PFSK-1 (cell line): ENCODE data around the gene ATP8A1.

Source experiments
- FOXP2 ChIP-seq: optimal IDR thresholded peaks from 2 replicates; pipeline ENCODE3; 2011; ENCODE audit warnings: borderline replicate concordance, control low read depth, inconsistent platforms; ENCODE audit not compliant: insufficient read depth; ENCODE audit errors: extremely low read length, extremely low read depth
- POLR2AphosphoS5 ChIP-seq: IDR thresholded peaks from 2 replicates; pipeline ENCODE4 v1.6.1; 2012; ENCODE audit warnings: low read depth, mild to moderate bottlenecking, control low read depth, low read length, moderate library complexity
- SIN3A ChIP-seq: IDR thresholded peaks from 2 replicates; pipeline ENCODE4 v1.6.1; 2012; ENCODE audit warnings: mild to moderate bottlenecking, low read length, moderate library complexity, borderline replicate concordance; ENCODE audit not compliant: insufficient read depth
- TAF1 ChIP-seq: IDR thresholded peaks from 2 replicates; pipeline ENCODE4 v1.6.1; 2012; ENCODE audit warnings: low read length, control low read depth, borderline replicate concordance; ENCODE audit not compliant: insufficient read depth
- TF ChIP-seq, protein P1 (sequence below), 2 experiments: IDR thresholded peaks; 2 replicates each; pipeline versions ENCODE4 v1.6.1 to v1.8.0; 2011 to 2012; ENCODE audit warnings: low read depth in 2 of 2, low read length in 2 of 2, control low read depth in 1 of 2, inconsistent platforms in 1 of 2, mild to moderate bottlenecking in 1 of 2, moderate library complexity in 1 of 2; ENCODE audit not compliant: insufficient read depth in 1 of 2

The ATP8A1 gene

DNA sequence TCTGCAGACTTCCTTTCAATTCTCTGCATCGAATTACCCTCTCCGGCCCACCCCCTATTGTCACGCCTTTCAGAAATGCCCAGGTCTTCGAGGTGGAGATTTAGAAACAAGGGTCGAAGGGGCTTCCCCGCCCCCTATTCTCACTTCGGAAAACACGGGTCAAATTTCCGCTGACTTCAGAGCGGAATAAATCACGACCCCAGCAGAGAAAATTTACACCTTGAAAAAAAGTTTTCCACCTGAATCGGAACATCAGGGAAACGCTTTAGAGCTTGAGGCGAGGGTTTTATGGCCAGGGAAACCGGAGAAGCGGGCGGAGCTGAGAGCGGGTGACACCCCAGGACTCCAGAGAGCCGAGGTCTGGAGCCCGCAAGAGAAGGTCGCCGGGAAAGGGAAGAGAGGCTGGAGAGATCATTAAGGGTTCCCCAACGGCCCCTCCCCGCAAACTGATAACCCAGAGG lies 258.0 kb downstream of the ATP8A1 start:
- TF ChIP-seq POLR2AphosphoS5 = peak; percentile 44; the same call in 1 of the 2 replicates
- 0 out of 2 replicates have a peak, but pooled peaks have one; percentile 3 for TF ChIP-seq SIN3A
- peak; percentile 11; the same call in 1 of the 2 replicates for TF ChIP-seq TAF1
- TF ChIP-seq, protein P1, sequence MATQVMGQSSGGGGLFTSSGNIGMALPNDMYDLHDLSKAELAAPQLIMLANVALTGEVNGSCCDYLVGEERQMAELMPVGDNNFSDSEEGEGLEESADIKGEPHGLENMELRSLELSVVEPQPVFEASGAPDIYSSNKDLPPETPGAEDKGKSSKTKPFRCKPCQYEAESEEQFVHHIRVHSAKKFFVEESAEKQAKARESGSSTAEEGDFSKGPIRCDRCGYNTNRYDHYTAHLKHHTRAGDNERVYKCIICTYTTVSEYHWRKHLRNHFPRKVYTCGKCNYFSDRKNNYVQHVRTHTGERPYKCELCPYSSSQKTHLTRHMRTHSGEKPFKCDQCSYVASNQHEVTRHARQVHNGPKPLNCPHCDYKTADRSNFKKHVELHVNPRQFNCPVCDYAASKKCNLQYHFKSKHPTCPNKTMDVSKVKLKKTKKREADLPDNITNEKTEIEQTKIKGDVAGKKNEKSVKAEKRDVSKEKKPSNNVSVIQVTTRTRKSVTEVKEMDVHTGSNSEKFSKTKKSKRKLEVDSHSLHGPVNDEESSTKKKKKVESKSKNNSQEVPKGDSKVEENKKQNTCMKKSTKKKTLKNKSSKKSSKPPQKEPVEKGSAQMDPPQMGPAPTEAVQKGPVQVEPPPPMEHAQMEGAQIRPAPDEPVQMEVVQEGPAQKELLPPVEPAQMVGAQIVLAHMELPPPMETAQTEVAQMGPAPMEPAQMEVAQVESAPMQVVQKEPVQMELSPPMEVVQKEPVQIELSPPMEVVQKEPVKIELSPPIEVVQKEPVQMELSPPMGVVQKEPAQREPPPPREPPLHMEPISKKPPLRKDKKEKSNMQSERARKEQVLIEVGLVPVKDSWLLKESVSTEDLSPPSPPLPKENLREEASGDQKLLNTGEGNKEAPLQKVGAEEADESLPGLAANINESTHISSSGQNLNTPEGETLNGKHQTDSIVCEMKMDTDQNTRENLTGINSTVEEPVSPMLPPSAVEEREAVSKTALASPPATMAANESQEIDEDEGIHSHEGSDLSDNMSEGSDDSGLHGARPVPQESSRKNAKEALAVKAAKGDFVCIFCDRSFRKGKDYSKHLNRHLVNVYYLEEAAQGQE (IDR thresholded peaks at IDR 0.05; ENCODE audit: insufficient read depth in 1 of 2, low read depth in 2 of 2, low read length in 2 of 2) = no peak

DNA sequence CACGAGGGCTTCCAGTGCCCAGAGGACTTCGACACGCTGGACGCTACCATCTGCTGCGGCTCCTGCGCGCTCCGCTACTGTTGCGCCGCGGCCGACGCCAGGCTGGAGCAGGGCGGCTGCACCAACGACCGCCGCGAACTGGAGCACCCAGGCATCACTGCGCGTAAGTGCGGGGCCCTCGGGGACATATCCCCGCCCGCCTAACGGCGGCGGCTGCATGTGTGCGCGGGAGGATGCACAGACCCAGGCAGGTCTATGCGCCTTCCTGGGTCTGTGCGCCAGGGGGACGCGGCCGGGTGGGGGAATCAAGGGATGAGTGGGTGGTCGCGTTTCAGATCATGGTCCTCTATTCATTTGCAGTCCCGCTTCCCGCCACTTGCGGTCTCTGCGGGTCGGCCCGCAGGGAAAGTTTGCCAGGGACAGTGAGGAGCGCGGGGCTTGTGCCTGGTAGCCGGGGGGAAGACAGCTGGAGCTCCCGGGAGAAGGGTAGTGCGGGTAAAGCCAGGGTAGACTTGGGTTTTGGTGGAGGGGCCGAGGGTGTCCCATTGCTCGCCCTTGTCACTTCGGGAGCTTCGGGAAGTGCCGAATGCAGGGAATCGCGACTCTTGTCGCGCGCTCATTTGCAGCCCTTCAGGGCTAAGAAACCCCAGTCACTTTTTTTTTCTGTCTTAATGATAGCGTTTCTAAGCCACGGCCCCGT lies 258.6 kb downstream of the ATP8A1 start:
- TF ChIP-seq POLR2AphosphoS5 (no peak; the same call in 1 of the 2 replicates), FOXP2 (no peak), TAF1 (peak; percentile 35; the same call in 1 of the 2 replicates), SIN3A (peak; percentile 49; the same call in 1 of the 2 replicates)
- TF ChIP-seq, protein P1 (IDR thresholded peaks at IDR 0.05; ENCODE audit: insufficient read depth in 1 of 2, low read depth in 2 of 2, low read length in 2 of 2) = no peak

DNA sequence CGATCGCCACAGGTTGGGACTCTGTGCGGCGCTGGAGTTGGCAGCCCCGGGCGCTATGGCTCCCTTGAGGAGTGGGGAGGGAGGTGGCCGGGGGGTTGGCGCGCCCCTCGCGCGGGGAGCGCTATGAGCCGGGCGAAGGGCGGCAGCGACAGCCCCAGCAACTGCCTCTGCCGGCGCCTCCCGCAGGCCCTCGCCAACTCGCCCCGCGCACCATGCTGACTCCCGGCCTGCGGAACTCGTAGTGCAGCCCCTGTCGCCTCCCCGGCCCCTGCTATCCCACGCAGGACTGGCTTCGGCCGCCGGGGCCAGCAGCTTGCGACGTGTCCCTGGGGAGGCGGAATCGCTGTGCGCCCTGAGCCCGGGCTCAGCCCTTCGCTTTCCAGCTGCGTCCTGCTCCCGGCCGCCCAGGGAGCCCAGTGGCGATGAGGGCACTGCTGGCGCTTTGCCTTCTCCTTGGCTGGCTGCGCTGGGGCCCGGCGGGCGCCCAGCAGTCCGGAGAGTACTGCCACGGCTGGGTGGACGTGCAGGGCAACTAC lies 259.2 kb downstream of the ATP8A1 start:
- TF ChIP-seq, protein P1 (IDR thresholded peaks at IDR 0.05; ENCODE audit: insufficient read depth in 1 of 2, low read depth in 2 of 2, low read length in 2 of 2) = no peak
- no peak for TF ChIP-seq TAF1
- TF ChIP-seq POLR2AphosphoS5 = no peak
- TF ChIP-seq FOXP2 = no peak
- no peak for TF ChIP-seq SIN3A

DNA sequence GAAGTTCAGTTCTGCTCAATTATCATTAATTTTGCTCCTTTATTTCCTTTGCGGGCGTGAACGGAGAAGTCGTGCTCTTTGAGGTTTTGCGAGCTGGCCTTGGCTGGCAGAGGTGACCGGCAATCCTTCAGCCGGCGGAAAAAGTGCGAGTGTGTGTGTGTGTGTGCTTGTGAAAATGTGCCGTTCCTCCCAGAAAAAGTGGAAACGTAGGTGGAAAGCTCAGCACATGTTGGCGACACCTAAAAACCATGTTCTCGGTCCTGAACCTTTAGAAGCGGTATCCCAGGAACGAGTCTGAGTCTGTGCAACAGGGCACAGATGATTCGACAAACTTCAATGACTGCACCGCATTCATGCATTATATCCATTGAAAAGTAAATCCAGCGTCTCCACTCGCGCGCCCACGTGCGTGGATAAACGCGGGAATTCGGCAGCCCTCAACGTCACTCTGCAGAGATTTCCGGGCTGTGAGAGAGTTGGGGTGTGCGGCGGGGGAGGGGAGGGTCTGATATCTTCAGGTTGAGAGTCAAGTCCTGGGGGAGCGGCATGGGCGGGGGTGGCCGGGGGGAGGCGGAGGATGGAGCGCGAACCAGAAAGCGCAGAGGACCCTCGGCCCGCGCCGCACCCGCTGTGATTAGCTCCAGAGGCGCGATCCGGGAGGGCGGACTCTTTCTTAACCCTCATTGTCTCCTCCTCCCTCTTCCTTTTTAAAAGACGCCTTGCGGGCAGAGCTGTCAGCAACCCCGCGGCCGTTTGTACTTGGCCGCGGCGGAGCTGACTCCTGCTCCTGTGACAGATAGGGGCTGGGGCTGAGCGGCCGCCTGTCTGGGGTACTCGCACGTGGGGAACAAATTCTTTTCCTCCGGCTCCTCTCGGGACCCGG lies 259.9 kb downstream of the ATP8A1 start, which contains the start of gene SHISA3:
Gene SHISA3, plus strand, starts transcription at position 737 of the 883 bp plus-strand sequence. CDS start 569 bp downstream, outside the sequence.
- peak; percentile 67; the same call in 1 of the 2 replicates for TF ChIP-seq SIN3A
- no peak for TF ChIP-seq FOXP2
- TF ChIP-seq POLR2AphosphoS5 = peak; percentile 95
- TF ChIP-seq TAF1 = peak; percentile 74
- TF ChIP-seq, protein P1 (IDR thresholded peaks at IDR 0.05; ENCODE audit: insufficient read depth in 1 of 2, low read depth in 2 of 2, low read length in 2 of 2) = peak in 1 of 2 experiments; percentile 71; a peak in 1 of 4 replicates
